Breast epithelium (tissue), 3 donors: ENCODE data around the gene USP34.

Source experiments
- CTCF ChIP-seq, 3 donors: fragments of 450-650 bp; IDR thresholded peaks; one replicate each; pipeline ENCODE4 v1.5.1; 2016 to 2017; ENCODE audit warnings: antibody characterized with exemption in 3 of 3, mild to moderate bottlenecking in 3 of 3, moderate library complexity in 3 of 3
- POLR2A ChIP-seq: fragments of 450-650 bp; IDR thresholded peaks from one replicate; pipeline ENCODE4 v1.6.1; 2016; ENCODE audit warnings: antibody characterized with exemption, mild to moderate bottlenecking, moderate library complexity

DNA sequence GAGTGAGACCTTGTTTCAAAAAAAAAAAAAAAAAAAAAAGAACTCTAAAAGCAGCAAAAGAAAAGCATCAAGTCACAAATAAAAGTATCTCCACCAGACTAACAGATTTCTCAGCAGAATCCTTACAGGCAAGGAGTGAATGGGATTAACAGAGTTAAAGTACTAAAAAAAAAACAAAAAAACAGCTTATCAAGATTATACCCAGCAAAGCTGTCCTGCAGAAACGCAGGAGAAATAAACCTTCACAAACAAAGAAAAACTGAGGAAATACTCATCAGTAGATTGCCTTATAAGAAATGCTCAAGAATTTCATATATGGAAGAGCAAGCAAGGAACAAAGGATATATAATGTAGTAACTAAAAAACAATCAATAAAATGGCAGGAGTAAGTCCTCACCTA is 35.6 kb downstream of the USP34 start:
- no peak for TF ChIP-seq CTCF (IDR thresholded peaks at IDR 0.05)
- no peak for TF ChIP-seq POLR2A
